ENCODE data around the gene PGF. TPM values are rescaled to one million over a fixed set of nuclear protein-coding genes. Genes with fewer than 3 reads are reported as not detected.

PGF gene
- polyA plus RNA-seq, 3 donors: 6.9 to 8.2 (median 7.0) TPM

- no peak for DNase-seq (ENCODE audit: low read depth in 3 of 3, low spot score in 2 of 3)
These were observed 49.7 kb downstream of the PGF start for GRCh38 chr14:74905595-74906142.

GRCh38 chr14:74904635-74905503, 50.5 kb downstream of the PGF start:
- DNase-seq (ENCODE audit: low read depth in 3 of 3, low spot score in 2 of 3): no peak

- no peak for DNase-seq (ENCODE audit: low read depth in 3 of 3, low spot score in 2 of 3)
These were observed 52.3 kb downstream of the PGF start for GRCh38 chr14:74902941-74903705.

- DNase-seq (ENCODE audit: low read depth in 3 of 3, low spot score in 2 of 3): no peak
These were observed 56.7 kb downstream of the PGF start for GRCh38 chr14:74898694-74899093.

- DNase-seq (ENCODE audit: low read depth in 3 of 3, low spot score in 2 of 3): no peak
These were observed 57.3 kb downstream of the PGF start for GRCh38 chr14:74898083-74898482.

- DNase-seq (ENCODE audit: low read depth in 3 of 3, low spot score in 2 of 3): no peak
These were observed 57.8 kb downstream of the PGF start for GRCh38 chr14:74897642-74898041.

- DNase-seq (ENCODE audit: low read depth in 3 of 3, low spot score in 2 of 3): no peak
These were observed 59.0 kb downstream of the PGF start for GRCh38 chr14:74896400-74896799.

- no peak for DNase-seq (ENCODE audit: low read depth in 3 of 3, low spot score in 2 of 3)
These were observed 61.7 kb downstream of the PGF start for GRCh38 chr14:74893614-74894091.

DNA sequence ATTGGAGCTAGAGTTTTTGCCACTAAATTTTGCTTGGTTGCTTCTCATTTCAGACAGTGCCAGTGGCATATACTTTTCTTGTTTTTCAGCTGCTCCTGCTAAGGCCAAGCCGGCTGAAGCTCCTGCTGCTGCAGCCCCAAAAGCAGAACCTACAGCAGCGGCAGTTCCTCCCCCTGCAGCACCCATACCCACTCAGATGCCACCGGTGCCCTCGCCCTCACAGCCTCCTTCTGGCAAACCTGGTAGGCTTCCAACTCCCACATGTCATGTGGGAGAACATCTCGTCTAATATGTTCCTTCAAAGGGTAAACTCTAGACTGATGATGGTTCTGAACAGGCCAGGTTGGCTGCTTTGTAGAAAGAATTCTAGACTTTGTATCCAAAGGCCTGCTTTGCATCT, 62.7 kb downstream of the PGF start:
- no peak for DNase-seq (ENCODE audit: low read depth in 3 of 3, low spot score in 2 of 3)

GRCh38 chr14:74891870-74892269, 63.5 kb downstream of the PGF start:
- DNase-seq (ENCODE audit: low read depth in 3 of 3, low spot score in 2 of 3): no peak

Other genes with a start within 250 kb of the PGF start
- gene AREL1, start 242.5 kb downstream of the PGF start, polyA plus RNA-seq (ENCODE audit: insufficient read length in 3 of 3): 10 to 100 TPM; 33.7 to 40.4 (median 38.5) TPM
- gene FCF1, start 242.5 kb downstream of the PGF start, polyA plus RNA-seq (ENCODE audit: insufficient read length in 3 of 3): 10 to 100 TPM; 69.0 to 71.8 (median 70.4) TPM
- gene YLPM1, start 192.3 kb downstream of the PGF start, polyA plus RNA-seq (ENCODE audit: insufficient read length in 3 of 3): 100 to 1,000 TPM in 1 of 3 donors, 10 to 100 TPM in 2; 88.8 to 101 (median 89.5) TPM
- under 1 TPM; 0.39 to 0.86 (median 0.74) TPM for gene PROX2, start 79.5 kb downstream of the PGF start, polyA plus RNA-seq (ENCODE audit: insufficient read length in 3 of 3)
- gene DLST, start 73.7 kb downstream of the PGF start, polyA plus RNA-seq (ENCODE audit: insufficient read length in 3 of 3): 100 to 1,000 TPM; 124 to 131 (median 126) TPM
- gene RPS6KL1, start 32.3 kb downstream of the PGF start, polyA plus RNA-seq (ENCODE audit: insufficient read length in 3 of 3): 1 to 10 TPM in 2 of 3 donors, under 1 TPM in 1; 0.74 to 1.6 (median 1.1) TPM
- gene EIF2B2, start 47.3 kb upstream of the PGF start, polyA plus RNA-seq (ENCODE audit: insufficient read length in 3 of 3): 10 to 100 TPM; 69.8 to 74.4 (median 73.9) TPM
- gene MLH3, start 95.9 kb upstream of the PGF start, polyA plus RNA-seq (ENCODE audit: insufficient read length in 3 of 3): 10 to 100 TPM; 35.7 to 37.4 (median 36.2) TPM
- gene ACYP1, start 108.4 kb upstream of the PGF start, polyA plus RNA-seq (ENCODE audit: insufficient read length in 3 of 3): 10 to 100 TPM; 28.1 to 31.1 (median 29.3) TPM
- gene ZC2HC1C, start 114.0 kb upstream of the PGF start, polyA plus RNA-seq (ENCODE audit: insufficient read length in 3 of 3): 1 to 10 TPM; 7.3 to 9.9 (median 9.0) TPM
- gene NEK9, start 171.5 kb upstream of the PGF start, polyA plus RNA-seq (ENCODE audit: insufficient read length in 3 of 3): 100 to 1,000 TPM; 118 to 134 (median 127) TPM
- 100 to 1,000 TPM; 262 to 301 (median 284) TPM for gene TMED10, start 221.0 kb upstream of the PGF start, polyA plus RNA-seq (ENCODE audit: insufficient read length in 3 of 3)

Data from right renal cortex interstitium (tissue), 3 donors.